PC-9 (cell line): ENCODE data around the gene SPEM3. TPM values are rescaled to one million over a fixed set of nuclear protein-coding genes. Genes with fewer than 3 reads are reported as not detected.
A peak's percentile ranks its signal among the peaks of the same experiment; 100 is the strongest.

ENCODE experiments used
- BruUV-seq: library from RNA; stranded (reverse); fragments of 400-500 nt; replicated peaks from 2 replicates; lab custom pipeline; 2021; lab: Mats Ljungman, UMichigan
- CTCF ChIA-PET: fragments of 300-600 bp; sonication (Branson Sonifier 250); formaldehyde crosslinking; loops from one replicate; lab custom pipeline; 2022; ENCODE audit warnings: antibody characterized with exemption; lab: Charles Lee
- POLR2A ChIA-PET: fragments of 300-600 bp; sonication (Branson Sonifier 250); formaldehyde crosslinking; loops from one replicate; lab custom pipeline; 2022; ENCODE audit warnings: antibody characterized with exemption; ENCODE audit not compliant: unreplicated experiment; lab: Charles Lee
- DNase-seq, 2 experiments: peaks; one replicate each; pipeline versions ENCODE4 v3.0.0 to v3.0.0-alpha.2; 2015 to 2022; ENCODE audit warnings: mixed read lengths in 1 of 2
- H2AFZ ChIP-seq: fragments of 200-600 bp; sonication (generic); 2 replicates; pipeline ENCODE4 v1.8.1; 2017; ENCODE audit warnings: antibody characterized with exemption
- H3F3A ChIP-seq: fragments of 200-600 bp; sonication (generic); 2 replicates; pipeline ENCODE4 v1.8.1; 2017; ENCODE audit warnings: antibody characterized with exemption, mild to moderate bottlenecking, low read depth; ENCODE audit not compliant: insufficient read depth
- H3K27ac ChIP-seq: fragments of 200-600 bp; sonication (generic); 2 replicates; pipeline ENCODE4 v1.6.1; 2016; ENCODE audit warnings: mixed run types
- H3K27me3 ChIP-seq: fragments of 200-600 bp; sonication (generic); 2 replicates; pipeline ENCODE4 v1.6.1; 2016; ENCODE audit warnings: low read depth, mixed run types; ENCODE audit not compliant: insufficient read depth
- H3K36me3 ChIP-seq: fragments of 200-600 bp; sonication (generic); 2 replicates; pipeline ENCODE4 v1.6.1; 2016; ENCODE audit warnings: low read depth, mixed run types
- H3K4me1 ChIP-seq: fragments of 200-600 bp; sonication (generic); replicated peaks from 2 replicates; pipeline ENCODE4 v1.6.1; 2016; ENCODE audit warnings: mixed run types; ENCODE audit not compliant: insufficient read depth
- H3K4me2 ChIP-seq: fragments of 200-600 bp; sonication (generic); 2 replicates; pipeline ENCODE4 v1.6.1; 2017; ENCODE audit warnings: mixed run types
- H3K4me3 ChIP-seq: fragments of 200-600 bp; sonication (generic); 2 replicates; pipeline ENCODE4 v1.6.1; 2016; ENCODE audit warnings: mixed run types
- H3K79me2 ChIP-seq: fragments of 200-600 bp; sonication (generic); 2 replicates; pipeline ENCODE4 v1.6.1; 2017; ENCODE audit warnings: low read depth, mixed run types
- H3K9me2 ChIP-seq: fragments of 200-600 bp; sonication (generic); 2 replicates; pipeline ENCODE4 v1.8.1; 2017; ENCODE audit warnings: mild to moderate bottlenecking; ENCODE audit not compliant: insufficient read depth
- H3K9me3 ChIP-seq: fragments of 200-600 bp; sonication (generic); 2 replicates; pipeline ENCODE4 v1.8.1; 2016; ENCODE audit warnings: low read depth; ENCODE audit not compliant: insufficient read depth
- H4K20me1 ChIP-seq: fragments of 200-600 bp; sonication (generic); 2 replicates; pipeline ENCODE4 v1.8.1; 2017; ENCODE audit not compliant: insufficient read depth
- EZH2 ChIP-seq: fragments of 200-600 bp; sonication (generic); IDR thresholded peaks from 2 replicates; pipeline ENCODE4 v1.8.0; 2017; ENCODE audit warnings: antibody characterized with exemption, low read depth
- intact Hi-C: fragments of 100-400 bp; cut with micrococcal nuclease; formaldehyde crosslinking; loops from one replicate; pipeline ENCODE4 v1.10.0; 2022; ENCODE audit not compliant: unreplicated experiment
- total RNA-seq: library from RNA; stranded (reverse); gene quantifications from 2 replicates; pipeline ENCODE4 v1.2.3, GENCODE V29; 2021
- TF ChIP-seq, protein P1 (sequence below): fragments of 200-600 bp; sonication (generic); conservative IDR thresholded peaks from 2 replicates; pipeline ENCODE4 v1.6.1; 2017; ENCODE audit warnings: mixed run types, antibody characterized with exemption, mild to moderate bottlenecking, moderate library complexity

Gene SPEM3
- total RNA-seq, 1 experiment from 2014 or later = not detected

DNA sequence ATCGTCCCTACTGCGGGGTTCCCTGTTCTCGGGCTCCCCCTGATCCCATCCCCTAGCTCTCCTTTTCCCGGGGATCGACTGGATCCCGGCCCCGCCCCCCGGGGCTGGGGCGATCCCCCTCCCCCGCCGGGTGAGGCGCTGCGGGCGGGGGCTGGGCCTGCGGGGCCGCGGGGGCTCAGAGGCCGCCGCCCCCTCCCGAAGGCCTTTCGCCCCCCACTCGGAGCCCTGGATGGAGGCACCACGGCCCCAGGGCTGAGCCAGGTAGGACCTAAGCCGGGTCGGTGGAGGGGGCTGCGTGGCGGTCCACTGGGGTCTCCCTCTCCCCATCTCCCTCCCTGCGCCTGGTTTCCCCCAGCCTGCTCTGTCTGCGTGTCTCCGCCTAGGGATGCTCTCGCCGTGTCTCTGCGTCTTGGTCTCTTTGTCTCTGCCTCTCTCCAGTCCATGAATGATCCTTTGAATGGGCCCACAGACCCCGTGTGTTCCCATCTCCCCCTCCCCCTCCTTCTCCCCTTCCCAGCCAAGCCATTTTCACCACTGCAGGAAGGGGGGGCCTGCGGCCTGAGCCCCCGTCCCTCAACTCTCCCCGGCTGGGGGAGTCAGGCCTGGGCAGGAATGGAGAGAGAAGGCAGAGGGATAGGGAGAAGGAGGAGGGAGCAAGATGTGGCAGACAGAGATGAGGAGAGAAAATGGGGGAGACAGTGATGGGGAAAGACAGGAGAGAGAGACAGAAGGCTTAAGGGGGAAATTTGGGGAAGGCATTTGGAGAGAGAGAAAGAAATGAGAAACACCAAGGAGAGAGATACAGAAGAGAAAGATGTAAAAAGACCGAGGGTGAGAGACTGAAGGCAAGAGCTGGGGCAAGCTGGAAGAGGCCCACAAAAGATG, 23.1 kb upstream of the SPEM3 start:
- peak overlapping the region; percentile 81 for H2AFZ ChIP-seq
- H3K36me3 ChIP-seq = no peaks in the 10 kb centered on the region
- no peak for DNase-seq
- BruUV-seq = no TSS peak
- H3K4me3 ChIP-seq = peak overlapping the region; percentile 62; the same call in 1 of the 2 replicates
- no peaks in the 10 kb centered on the region for H3K9me2 ChIP-seq
- no peaks in the 10 kb centered on the region for H4K20me1 ChIP-seq
- H3K4me2 ChIP-seq = peak overlapping the region; percentile 79
- no peaks in the 10 kb centered on the region for H3K27me3 ChIP-seq
- H3F3A ChIP-seq = peaks cover 4% of the 10 kb centered on the region; the same call in 1 of the 2 replicates
- H3K4me1 ChIP-seq = peaks cover 9% of the 10 kb centered on the region
- H3K79me2 ChIP-seq = 0 out of 2 replicates have a peak, but pooled peaks cover 5% of the 10 kb centered on the region
- CTCF ChIA-PET = no interaction called here
- H3K9me3 ChIP-seq = no peaks in the 10 kb centered on the region
- POLR2A ChIA-PET = no interaction called here
- H3K27ac ChIP-seq = no peak overlapping the region
- intact Hi-C loops = loop anchor here (2.0 kb wide), 1 partner anchor 153 kb away; the partner anchor contains the start of gene TNFSF13
- TF ChIP-seq, protein P1, sequence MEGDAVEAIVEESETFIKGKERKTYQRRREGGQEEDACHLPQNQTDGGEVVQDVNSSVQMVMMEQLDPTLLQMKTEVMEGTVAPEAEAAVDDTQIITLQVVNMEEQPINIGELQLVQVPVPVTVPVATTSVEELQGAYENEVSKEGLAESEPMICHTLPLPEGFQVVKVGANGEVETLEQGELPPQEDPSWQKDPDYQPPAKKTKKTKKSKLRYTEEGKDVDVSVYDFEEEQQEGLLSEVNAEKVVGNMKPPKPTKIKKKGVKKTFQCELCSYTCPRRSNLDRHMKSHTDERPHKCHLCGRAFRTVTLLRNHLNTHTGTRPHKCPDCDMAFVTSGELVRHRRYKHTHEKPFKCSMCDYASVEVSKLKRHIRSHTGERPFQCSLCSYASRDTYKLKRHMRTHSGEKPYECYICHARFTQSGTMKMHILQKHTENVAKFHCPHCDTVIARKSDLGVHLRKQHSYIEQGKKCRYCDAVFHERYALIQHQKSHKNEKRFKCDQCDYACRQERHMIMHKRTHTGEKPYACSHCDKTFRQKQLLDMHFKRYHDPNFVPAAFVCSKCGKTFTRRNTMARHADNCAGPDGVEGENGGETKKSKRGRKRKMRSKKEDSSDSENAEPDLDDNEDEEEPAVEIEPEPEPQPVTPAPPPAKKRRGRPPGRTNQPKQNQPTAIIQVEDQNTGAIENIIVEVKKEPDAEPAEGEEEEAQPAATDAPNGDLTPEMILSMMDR = no peak
- TF ChIP-seq EZH2 = no peak

DNA sequence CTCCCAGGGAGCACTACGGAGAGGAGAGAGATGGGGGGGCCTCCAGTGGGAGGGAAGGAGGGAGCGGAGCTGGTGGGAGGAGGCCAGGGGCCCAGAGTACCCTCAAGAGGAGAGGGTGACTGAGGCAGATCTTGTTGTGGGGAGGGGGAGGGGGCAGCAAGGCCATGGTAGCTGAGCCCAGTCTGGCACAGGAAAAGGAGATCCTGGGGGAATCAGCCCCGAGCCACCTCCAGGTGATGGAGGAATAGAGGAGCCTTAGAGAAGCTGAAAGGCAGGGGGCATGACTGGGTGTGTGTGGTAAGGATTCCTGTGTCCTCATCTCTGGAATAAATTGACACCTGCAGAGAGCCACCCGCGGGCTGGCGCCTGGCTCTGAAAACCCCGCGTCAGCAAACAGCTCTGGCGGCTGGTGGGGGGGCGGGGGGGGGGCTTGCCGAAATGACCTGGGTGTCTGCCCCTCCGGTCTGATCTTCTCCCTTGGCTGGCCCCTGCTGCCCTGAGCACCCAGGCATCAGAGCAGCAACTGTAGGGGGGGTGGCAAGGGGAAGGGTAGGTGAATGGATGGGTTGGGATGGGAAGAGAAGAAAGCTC, 22.3 kb upstream of the SPEM3 start:
- H3K4me2 ChIP-seq = peak overlapping the region; percentile 79; the same call in 1 of the 2 replicates
- H2AFZ ChIP-seq = no peak overlapping the region
- TF ChIP-seq EZH2 = no peak
- TF ChIP-seq, protein P1 = no peak
- H3K27me3 ChIP-seq = no peaks in the 10 kb centered on the region
- H3K9me3 ChIP-seq = no peaks in the 10 kb centered on the region
- H3K36me3 ChIP-seq = no peaks in the 10 kb centered on the region
- no peak for DNase-seq
- no TSS peak for BruUV-seq
- 0 out of 2 replicates have a peak, but pooled peaks cover 5% of the 10 kb centered on the region for H3K79me2 ChIP-seq
- H3K4me3 ChIP-seq = no peak overlapping the region
- POLR2A ChIA-PET = no interaction called here
- intact Hi-C loops = no loop called here
- H3K9me2 ChIP-seq = no peaks in the 10 kb centered on the region
- H3K4me1 ChIP-seq = peaks cover 6% of the 10 kb centered on the region
- CTCF ChIA-PET = no interaction called here
- H3K27ac ChIP-seq = no peak overlapping the region
- H4K20me1 ChIP-seq = no peaks in the 10 kb centered on the region
- H3F3A ChIP-seq = peaks cover 4% of the 10 kb centered on the region; the same call in 1 of the 2 replicates

DNA sequence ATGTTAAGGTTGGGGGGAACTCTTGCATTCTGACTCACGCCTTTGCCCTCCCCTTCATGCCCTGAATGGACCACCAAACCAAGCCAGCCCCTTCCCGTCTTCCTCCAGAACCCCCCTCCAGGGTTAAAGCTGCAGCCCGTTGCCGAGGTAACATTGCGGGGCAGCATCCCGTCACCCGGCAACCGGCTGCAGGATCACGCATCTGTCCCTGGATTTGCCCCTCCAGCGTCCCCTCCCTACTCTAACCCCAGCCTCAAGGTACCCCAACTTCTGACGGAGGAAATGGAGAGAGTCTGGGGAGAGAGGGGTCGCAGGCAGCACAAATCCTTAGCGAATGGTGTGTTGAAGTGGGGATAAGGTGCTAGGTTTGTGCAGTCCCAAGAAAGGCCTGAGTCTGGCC, 21.6 kb upstream of the SPEM3 start:
- Histone ChIP-seq H2AFZ (no peak overlapping the region), H3K36me3 (no peaks in the 10 kb centered on the region), H4K20me1 (no peaks in the 10 kb centered on the region), H3K27ac (no peak overlapping the region), H3K4me1 (peaks cover 6% of the 10 kb centered on the region), H3K4me2 (no peak overlapping the region), H3F3A (no peaks in the 10 kb centered on the region), H3K79me2 (0 out of 2 replicates have a peak, but pooled peaks cover 5% of the 10 kb centered on the region), H3K9me2 (no peaks in the 10 kb centered on the region), H3K27me3 (no peaks in the 10 kb centered on the region), H3K9me3 (no peaks in the 10 kb centered on the region), H3K4me3 (no peak overlapping the region)
- TSS peak; percentile 19 for BruUV-seq
- POLR2A ChIA-PET = no interaction called here
- intact Hi-C loops = no loop called here
- no peak for TF ChIP-seq EZH2
- TF ChIP-seq, protein P1 = no peak
- no peak for DNase-seq
- CTCF ChIA-PET = no interaction called here
